Muscle of back (tissue), 11 donors: ENCODE results near the gene ZNF618. TPM values are rescaled to one million over a fixed set of nuclear protein-coding genes. Genes with fewer than 3 reads are reported as not detected.
A peak's percentile ranks its signal among the peaks of the same experiment; 100 is the strongest.

Experiments
- DNase-seq, 3 donors: peaks; one replicate each; pipeline versions ENCODE4 v3.0.0 to v3.0.0-alpha.2; 2013
- polyA plus RNA-seq, 10 donors: library from polyadenylated mRNA; unstranded; fragments of 120-200 nt; gene quantifications; one replicate each; pipeline ENCODE4 v1.2.1, GENCODE V29; 2013; ENCODE audit not compliant: insufficient read length in 10 of 10

The ZNF618 gene
- polyA plus RNA-seq, 10 donors, result 11.8 to 22.7 (median 14.6) TPM

GRCh38 chr9:113882636-113883164, 6.6 kb downstream of the ZNF618 start:
- no peak for DNase-seq

DNA sequence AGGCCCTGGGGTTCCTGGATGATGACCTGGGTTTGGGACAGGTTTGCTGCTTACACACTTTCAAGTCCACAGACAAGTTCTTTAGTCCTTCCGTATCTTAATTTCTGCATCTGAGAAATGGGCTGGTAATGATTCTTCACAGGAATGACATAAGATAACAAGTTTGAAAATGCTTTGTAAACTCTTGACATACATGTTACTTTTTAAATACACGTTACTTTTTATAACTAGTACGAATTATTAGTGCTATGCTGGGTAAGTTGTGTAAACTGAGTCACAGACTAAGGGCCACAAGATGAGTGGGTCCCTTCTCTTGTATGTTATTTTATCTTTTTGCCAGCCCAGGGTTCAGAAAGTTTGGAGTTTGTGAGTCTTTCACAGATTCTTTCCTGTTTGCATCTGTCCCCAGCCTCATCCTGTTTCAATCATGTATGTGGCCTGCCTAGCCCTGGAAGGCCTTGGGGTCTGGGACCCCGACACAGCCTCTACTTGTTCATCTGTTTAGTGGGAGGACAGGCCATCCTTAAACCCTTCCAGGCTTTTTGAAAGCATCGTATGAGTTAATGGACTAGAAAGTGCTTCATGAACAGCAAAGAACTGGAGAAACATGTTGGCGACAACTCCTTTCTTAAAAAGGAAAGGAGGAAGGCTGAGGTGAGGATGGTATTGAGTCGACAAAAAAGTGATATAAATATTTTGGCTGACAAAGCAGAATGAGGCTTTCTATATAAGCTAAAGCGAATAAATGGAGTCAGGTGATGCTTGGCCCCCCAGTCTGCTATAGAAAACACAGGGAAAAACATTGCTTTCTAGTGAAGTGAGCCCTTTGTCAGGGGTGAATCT, 9.3 kb downstream of the ZNF618 start:
- no peak for DNase-seq

GRCh38 chr9:113886026-113886369, 9.9 kb downstream of the ZNF618 start:
- peak in 1 of 3 donors; percentile 67 for DNase-seq

DNA sequence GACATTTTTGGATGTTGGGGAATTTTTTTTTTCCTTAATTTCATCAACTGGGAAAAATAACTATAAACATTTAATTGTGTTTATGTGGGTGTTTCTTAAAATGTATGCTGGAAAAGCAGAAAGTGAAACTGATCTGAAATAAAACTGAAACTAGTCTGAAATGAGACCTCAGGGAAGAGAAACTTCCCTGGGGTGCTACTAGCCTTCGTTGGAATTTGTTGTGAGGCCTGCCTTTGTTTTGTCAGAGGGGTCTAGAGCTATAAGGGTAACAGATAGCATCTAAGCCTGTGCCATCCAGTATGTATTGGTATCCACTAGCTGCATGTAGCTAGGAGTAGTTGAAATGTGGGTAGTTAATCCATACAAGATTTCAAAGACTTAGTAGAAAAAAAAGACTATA, 10.4 kb downstream of the ZNF618 start:
- DNase-seq, result peak in 1 of 3 donors; percentile 65

DNA sequence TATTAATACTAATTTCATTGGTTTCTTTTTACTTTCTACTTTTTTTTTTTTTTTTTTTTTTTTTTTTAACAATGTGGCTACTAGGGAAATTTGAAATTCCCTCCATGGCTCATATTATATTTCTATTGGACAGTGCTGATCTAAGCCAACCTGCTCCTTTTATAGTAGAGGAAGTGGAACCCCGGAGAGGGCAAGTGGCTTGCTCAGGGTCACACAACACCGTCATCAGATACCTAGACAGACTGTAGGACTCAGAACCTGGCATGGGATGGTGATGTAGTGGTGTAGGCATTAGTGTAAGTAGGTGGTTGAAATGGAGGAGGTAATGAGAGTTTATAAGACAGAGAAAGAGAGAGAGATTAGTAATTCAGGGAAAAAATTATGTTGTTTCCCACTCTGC, 10.8 kb downstream of the ZNF618 start:
- no peak for DNase-seq

- no peak for DNase-seq
Observed at GRCh38 chr9:113887436-113887835, 11.3 kb downstream of the ZNF618 start.

GRCh38 chr9:113888336-113888735, 12.2 kb downstream of the ZNF618 start:
- peak in 1 of 3 donors; percentile 49 for DNase-seq

DNA sequence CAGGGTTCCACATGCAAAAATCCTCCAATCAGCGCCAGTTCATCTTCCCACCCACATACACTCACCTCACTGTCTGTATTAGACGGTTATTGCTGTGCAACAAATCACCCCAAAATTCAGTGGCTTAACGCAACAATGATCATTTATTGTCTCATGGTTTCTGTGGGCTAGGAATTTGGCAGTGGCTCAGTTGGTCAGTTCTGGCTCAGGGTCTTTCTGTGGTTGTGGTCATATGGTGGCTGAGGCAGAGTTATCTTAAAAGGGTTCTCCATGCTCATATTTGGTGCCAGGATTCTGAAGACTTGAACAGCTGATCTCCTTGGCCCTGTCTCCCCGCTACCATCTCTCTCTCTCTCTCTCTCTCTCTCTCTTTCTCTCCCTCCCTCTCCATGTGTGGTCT, 12.9 kb downstream of the ZNF618 start:
- DNase-seq, result no peak

- DNase-seq, result no peak
Observed at GRCh38 chr9:113890704-113891103, 14.6 kb downstream of the ZNF618 start.

DNA sequence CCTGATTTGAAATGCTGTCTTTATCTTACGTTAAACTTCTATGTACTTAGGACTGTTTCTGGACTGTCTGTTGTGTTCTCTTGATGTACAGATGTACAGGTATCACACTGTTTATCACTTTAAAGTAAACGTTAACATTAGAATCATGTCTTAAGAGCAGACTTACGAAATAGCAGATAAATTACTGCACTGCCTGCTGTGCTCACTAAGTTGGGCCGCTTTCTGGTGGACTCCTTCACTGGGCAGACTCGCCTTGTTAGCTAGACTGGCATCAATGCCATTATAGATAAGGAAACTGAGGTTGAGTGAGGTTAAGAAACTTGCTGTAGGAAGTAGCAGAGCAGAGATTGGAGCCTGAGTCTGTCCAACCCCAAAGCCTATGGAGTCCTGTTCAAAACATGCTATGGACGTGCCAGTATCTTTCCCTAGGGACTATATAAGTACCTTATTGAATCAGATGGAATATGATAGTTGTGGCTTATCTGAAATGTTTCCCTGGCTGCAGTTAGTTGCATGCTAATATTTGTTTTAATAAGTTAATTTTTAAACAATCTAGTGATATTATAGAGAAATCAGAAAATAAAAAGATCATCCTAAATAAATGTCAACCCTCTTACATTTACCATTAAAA, 16.9 kb downstream of the ZNF618 start:
- no peak for DNase-seq

DNA sequence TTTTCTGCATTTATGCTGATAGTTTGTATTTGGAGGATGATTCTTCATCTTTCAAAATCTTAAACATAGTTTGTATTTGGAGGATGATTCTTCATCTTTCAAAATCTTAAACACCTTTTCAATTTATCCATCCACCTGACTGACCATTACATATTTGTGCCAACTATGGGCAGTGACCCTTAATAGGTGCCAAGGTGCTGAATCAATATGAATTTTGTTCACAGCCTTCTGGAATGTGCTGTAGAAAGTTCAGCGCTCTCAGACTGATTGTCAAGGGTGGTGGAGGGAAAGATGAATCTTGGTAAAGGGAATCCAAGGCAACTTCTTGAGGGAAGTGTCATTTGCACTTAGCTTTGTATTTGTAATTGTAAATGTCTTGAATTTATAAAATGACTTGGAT, 18.1 kb downstream of the ZNF618 start:
- DNase-seq, result no peak

- no peak for DNase-seq
Observed at GRCh38 chr9:113895526-113895925, 19.4 kb downstream of the ZNF618 start.

GRCh38 chr9:113896713-113897112, 20.6 kb downstream of the ZNF618 start:
- no peak for DNase-seq

DNA sequence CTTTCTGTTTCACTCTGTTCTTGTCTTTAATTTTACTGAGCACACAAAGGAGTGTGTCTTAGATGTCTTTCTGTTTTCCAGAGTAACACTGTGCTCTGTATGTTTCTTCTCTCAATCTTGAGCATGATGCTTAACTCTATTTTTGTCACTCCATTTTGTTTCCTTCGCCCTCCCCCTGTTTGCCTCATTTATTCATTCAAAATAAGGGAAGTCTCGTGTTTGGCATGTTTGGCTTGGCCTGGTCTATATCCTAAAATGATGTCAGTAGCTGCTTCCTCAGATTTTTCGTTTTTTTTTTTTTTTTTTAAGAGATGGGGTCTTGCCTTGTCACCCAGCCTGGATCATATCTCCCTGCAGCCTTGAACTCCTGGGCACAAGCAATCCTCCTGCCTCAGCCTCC, 22.0 kb downstream of the ZNF618 start:
- DNase-seq, result no peak

GRCh38 chr9:113898596-113898995, 22.5 kb downstream of the ZNF618 start:
- DNase-seq, result no peak

GRCh38 chr9:113899205-113899604, 23.1 kb downstream of the ZNF618 start:
- no peak for DNase-seq

DNA sequence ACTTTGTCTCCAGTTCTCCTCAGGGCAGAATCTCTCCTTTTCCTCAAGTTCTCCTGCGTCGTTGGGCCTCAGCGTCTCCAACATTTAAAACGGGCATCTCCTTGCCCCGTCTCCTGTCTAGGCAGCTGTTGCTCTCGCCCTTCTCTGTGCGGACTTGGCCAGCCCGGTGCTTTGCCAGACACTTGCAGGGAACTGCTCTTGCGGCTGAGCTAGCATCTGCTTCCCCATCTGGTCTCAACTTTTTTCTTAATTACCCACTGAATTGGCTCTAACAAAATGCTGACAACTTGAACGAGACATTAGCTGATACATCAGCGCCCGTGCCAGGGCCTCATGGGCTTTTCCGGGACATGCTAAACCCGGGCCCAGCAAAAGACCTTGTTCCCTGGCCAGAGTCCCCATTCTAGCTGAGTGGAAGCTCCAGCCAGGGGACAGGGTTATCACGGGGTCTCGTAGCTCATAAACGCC, 25.1 kb downstream of the ZNF618 start:
- peak in 1 of 3 donors; percentile 58 for DNase-seq

GRCh38 chr9:113903514-113904077, 27.5 kb downstream of the ZNF618 start:
- no peak for DNase-seq

DNA sequence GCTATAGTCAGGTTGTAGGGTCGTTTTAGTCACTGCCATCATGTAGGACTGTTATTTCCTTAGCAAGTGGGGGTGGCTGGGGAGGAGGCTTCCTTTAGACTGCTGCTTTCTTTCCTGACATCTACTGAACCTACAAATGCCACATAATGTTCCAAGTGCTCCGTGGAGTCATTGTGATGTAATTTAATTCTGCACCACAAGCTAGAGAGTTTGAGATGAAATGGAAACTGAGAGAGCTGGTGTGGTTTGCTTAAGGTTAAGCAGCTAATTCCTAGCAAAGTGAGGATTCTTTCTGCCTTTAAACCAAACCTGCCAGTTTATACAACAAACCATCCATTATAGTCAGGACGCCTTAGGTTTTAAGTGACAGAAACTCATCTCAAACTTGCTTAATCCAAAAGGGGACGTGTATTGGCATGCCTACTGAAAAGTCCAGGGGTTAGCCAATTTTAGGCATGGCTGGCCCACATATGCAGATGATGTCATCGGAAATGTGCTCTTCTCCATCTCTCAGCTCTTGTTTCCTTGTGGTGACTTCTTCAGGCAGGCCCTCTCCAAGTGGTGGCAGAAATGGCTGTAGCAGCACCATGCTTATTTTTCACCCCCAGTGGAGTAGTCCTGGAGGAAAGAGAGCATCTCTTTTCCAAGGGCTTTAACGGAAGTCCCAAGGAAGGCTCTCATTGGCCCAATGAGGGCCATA, 30.5 kb downstream of the ZNF618 start:
- DNase-seq, result no peak

DNA sequence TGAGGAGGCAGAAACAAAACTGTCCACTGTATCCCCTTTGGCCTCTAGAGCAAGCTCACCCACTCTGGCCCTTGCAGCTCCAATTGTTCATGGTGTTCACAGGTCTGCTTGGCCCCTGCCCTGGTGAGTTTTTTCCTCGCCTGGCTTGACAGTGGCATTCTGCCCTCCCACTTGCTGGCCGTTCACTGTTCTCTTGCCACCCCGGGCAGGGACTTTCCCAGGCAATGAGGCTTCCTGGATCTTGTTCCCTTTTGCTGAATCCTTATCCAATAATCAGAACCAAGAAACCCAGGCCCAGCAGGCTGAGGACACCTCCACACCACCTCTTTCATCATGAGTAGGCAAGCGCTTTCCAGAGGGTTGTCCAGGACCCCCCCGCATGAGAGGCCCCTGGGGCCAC, 31.2 kb downstream of the ZNF618 start:
- DNase-seq, result no peak

DNA sequence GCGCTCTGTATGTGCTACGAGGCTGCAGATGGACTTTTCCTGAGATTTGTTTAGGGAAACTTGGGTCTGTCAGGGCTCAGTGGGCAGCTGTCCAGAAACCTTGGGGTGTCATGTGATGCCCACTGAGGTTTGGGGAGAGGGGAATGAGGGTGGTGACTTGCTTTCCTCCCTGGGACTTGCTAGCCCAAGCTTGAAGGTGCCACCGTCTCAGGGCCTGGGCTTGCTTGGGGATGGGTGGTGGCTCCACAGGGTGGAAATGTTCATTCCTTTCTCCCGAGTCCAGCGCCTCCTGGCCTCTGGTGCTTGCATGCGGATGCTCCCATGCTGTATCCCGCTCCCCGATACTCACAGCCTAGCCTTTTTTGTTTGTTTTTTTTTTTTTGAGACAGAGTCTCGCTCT, 33.3 kb downstream of the ZNF618 start:
- DNase-seq, result no peak

DNA sequence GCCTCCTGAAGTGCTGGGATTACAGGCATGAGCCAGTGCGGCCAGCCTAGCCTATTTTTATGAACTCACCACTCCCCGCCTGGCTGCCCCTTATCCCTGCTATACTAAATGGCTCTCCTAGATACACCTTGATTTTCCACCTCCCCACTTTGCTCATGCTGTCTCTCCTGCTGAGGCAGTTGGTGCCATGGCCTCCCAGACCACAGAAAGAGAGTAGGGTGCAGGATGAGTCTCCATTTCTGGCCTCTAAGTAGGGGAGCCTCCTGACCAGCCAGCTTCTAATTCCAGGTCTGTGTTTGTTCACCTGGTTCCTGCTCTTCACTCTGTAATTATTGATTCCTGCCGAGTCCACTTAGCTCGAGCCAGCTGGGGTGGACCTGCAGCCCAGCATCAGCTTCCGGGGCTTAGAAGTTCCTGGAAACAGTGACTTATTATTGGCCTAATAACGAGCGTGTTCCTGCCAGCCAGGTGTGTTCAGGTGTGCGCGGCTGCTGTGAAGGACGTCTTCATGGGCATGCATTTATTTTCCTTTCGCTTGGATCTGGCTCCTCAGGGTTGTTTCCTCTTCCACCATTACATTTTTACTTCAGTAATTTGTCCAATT, 34.0 kb downstream of the ZNF618 start:
- no peak for DNase-seq
